ENCODE results near the gene PRAC2.

PRAC2 gene

GRCh38 chr17:48769009-48769675, 46.2 kb downstream of the PRAC2 start:
- H3K27ac ChIP-seq, result no peak overlapping the region
- no peak for TF ChIP-seq CTCF (IDR thresholded peaks at IDR 0.05)
- H3K4me1 ChIP-seq (ENCODE audit: control insufficient read depth in 1 of 2, insufficient read depth in 1 of 2, low read depth in 1 of 2, low read length in 1 of 2), result no peaks in the 10 kb centered on the region
- H3K9me3 ChIP-seq, result no peaks in the 10 kb centered on the region
- H3K4me3 ChIP-seq (ENCODE audit: low read depth in 1 of 2, low read length in 1 of 2), result no peak overlapping the region
- peaks cover 58% of the 10 kb centered on the region for H3K27me3 ChIP-seq
- H3K36me3 ChIP-seq, result no peaks in the 10 kb centered on the region

- no peaks in the 10 kb centered on the region for H3K4me1 ChIP-seq (ENCODE audit: control insufficient read depth in 1 of 2, insufficient read depth in 1 of 2, low read depth in 1 of 2, low read length in 1 of 2)
- no peak overlapping the region for H3K4me3 ChIP-seq (ENCODE audit: low read depth in 1 of 2, low read length in 1 of 2)
- no peaks in the 10 kb centered on the region for H3K36me3 ChIP-seq
- no peak overlapping the region for H3K27ac ChIP-seq
- no peaks in the 10 kb centered on the region for H3K9me3 ChIP-seq
- no peak for TF ChIP-seq CTCF (IDR thresholded peaks at IDR 0.05)
- H3K27me3 ChIP-seq, result peaks cover 55% of the 10 kb centered on the region
Observed at GRCh38 chr17:48770954-48771353, 48.0 kb downstream of the PRAC2 start.

GRCh38 chr17:48773245-48773644, 50.3 kb downstream of the PRAC2 start:
- no peak for TF ChIP-seq CTCF (IDR thresholded peaks at IDR 0.05)
- Histone ChIP-seq H3K4me3 (ENCODE audit: low read depth in 1 of 2, low read length in 1 of 2) (no peak overlapping the region), H3K36me3 (no peaks in the 10 kb centered on the region), H3K27ac (no peak overlapping the region), H3K9me3 (no peaks in the 10 kb centered on the region), H3K27me3 (peaks cover 61% of the 10 kb centered on the region), H3K4me1 (ENCODE audit: control insufficient read depth in 1 of 2, insufficient read depth in 1 of 2, low read depth in 1 of 2, low read length in 1 of 2) (no peaks in the 10 kb centered on the region)
